Measurements from ENCODE around the gene ACP3.

DNA sequence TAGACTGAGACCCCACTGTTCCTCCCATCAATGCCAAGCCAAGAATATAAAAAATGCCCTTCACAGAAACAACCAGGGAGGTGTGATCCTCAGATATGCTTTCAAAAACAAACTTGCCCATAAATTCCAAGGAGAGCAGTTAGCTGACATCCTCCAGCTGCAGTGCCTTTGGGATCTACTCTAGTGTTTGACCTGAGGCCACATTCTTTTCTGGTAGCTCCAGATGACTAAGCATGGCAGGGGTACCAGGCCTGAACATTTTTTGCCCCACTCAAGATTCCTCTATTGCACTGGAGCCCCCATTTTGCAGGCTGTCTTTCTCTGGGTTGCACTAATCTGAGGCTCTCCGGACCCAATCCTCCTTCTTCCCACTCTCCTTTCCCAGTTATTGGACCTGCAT lies 27.9 kb upstream of the ACP3 start:
- TF ChIP-seq CTCF (conservative IDR thresholded peaks at IDR 0.05 in 1 of 2, IDR thresholded peaks at IDR 0.05 in 1 of 2; ENCODE audit: low read depth in 1 of 2, low read length in 2 of 2): no peak
- no peak for TF ChIP-seq EZH2 (IDR thresholded peaks at IDR 0.05; ENCODE audit: low read length, missing control alignments)

Measured in fibroblast of lung (primary cell).